ENCODE results near the gene MAP3K4.

MAP3K4 gene

DNA sequence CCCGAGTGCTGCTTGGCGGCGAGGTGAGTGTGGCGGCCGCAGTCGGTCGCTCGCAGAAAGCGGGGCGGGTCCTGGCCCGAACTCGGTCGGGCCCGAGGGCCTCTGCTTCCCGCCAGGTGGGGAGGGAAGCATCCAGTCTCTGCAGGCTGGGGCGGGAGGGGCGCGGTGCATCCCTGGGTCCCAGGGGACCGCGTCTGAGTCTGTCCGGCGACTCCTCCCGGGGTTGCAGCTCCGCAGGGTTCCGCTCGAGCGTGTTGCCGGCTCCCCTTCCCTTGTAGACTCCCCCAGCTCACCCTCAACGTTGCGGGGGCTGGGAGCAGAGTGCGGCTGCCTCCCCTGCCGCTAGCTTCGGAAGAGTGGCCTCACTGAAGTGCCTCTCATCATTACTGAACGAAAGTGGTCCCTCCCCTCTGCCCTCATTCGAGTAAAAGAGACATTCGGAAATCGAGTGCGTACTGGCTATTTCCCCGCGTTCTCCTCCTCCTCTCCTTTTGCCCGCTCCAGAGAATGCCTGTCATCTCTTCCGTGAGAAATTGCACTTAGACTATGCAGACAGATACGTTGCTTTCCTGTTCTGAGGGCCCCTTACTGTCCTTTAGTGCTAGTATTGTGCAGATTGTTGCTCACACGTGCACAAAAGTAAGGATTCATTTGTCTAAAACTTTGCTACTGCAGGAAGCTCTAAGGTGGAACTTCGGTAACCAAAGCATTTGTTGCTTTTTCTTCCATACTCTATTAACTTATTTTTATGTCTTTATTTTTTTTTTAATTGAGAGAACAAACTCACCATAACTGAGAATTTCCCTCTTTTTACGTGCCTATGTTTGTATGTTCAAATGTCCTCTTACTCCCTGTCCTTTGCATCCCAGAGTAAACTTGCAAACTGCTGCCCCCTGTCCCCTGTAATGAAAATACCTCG is 751 bp downstream of the MAP3K4 start:
- Histone ChIP-seq H3K27me3 (ENCODE audit: insufficient read depth, low read length) (peaks cover 4% of the 10 kb centered on the region; the same call in 1 of the 2 replicates), H3K4me1 (ENCODE audit: insufficient read depth, low read length) (peaks cover 7% of the 10 kb centered on the region; the same call in 1 of the 2 replicates), H3K9me3 (ENCODE audit: insufficient read depth, low read depth, low read length) (no peaks in the 10 kb centered on the region), H3K36me3 (ENCODE audit: insufficient read depth, low read depth, low read length) (no peaks in the 10 kb centered on the region; the same call in 1 of the 2 replicates), H3K9ac (ENCODE audit: low read depth, low read length) (peak overlapping the region; percentile 89), H3K27ac (ENCODE audit: low read length) (no peak overlapping the region), H3K4me3 (ENCODE audit: low read length) (peak overlapping the region; percentile 87)

DNA sequence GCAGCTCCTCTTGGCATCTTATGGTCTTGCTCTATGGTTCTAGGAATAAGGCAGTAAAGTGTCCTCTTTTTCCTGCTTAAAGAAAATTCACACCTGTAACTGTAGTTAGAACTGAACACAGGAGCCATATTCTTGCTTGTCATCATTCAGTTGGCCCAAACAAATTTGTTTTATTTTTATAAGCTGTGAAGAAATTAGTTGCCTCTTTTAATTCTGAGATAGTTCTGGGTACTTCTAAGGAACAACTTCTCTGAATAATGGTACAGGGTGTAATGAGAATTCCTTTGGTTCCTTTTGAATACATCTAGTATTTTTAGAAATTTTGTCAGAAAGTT is 1.4 kb downstream of the MAP3K4 start:
- Histone ChIP-seq H3K27ac (ENCODE audit: low read length) (no peak overlapping the region), H3K9ac (ENCODE audit: low read depth, low read length) (peak overlapping the region; percentile 89; the same call in 1 of the 2 replicates), H3K4me1 (ENCODE audit: insufficient read depth, low read length) (peaks cover 7% of the 10 kb centered on the region; the same call in 1 of the 2 replicates), H3K27me3 (ENCODE audit: insufficient read depth, low read length) (peaks cover 4% of the 10 kb centered on the region; the same call in 1 of the 2 replicates), H3K9me3 (ENCODE audit: insufficient read depth, low read depth, low read length) (no peaks in the 10 kb centered on the region), H3K36me3 (ENCODE audit: insufficient read depth, low read depth, low read length) (peaks cover 4% of the 10 kb centered on the region; the same call in 1 of the 2 replicates), H3K4me3 (ENCODE audit: low read length) (peak overlapping the region; percentile 87)

DNA sequence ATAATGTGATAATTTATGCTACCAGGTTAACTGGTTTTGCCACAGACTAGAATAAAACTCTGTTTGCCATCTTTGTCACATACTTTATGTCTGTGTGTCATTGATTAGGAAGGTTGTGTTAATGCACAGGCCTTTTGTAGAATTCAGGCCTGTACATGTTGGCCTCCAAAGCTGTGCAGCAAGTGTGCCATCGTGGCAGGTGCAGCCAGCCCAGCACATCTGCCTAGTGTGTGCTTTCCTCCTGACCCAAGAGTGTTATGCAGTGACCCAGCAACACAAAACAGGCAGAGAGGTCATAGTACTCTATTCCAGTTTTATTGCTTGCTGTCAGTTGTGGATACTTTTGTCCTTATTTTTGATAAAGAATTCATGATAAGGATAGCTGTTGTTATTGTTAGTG is 3.7 kb downstream of the MAP3K4 start:
- peaks cover 4% of the 10 kb centered on the region; the same call in 1 of the 2 replicates for H3K27me3 ChIP-seq (ENCODE audit: insufficient read depth, low read length)
- peaks cover 4% of the 10 kb centered on the region; the same call in 1 of the 2 replicates for H3K36me3 ChIP-seq (ENCODE audit: insufficient read depth, low read depth, low read length)
- no peak overlapping the region for H3K27ac ChIP-seq (ENCODE audit: low read length)
- H3K9ac ChIP-seq (ENCODE audit: low read depth, low read length) = no peak overlapping the region
- peaks cover 7% of the 10 kb centered on the region; the same call in 1 of the 2 replicates for H3K4me1 ChIP-seq (ENCODE audit: insufficient read depth, low read length)
- no peaks in the 10 kb centered on the region for H3K9me3 ChIP-seq (ENCODE audit: insufficient read depth, low read depth, low read length)
- no peak overlapping the region for H3K4me3 ChIP-seq (ENCODE audit: low read length)

DNA sequence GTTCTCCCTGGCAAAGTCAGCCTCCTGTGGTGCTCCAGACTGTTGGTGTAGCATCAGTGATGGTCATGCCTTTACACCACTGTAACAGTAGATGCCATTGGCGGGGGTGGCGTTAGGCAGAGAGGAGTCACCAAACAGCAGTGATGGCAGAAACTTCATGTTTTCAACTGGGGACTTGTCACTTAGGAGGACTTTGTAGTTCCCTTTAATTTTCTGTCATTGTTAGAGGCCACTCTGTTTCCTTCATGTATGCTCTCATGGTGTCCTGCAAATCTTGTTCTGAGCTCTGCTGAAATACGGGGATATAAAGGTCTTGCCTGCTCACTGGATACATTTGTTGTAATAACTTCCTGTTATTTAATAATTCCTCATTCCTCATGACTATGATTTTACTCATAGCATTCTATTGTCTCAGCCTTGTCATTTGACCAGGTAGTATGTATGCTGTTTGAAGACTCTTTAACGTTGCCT is 4.6 kb downstream of the MAP3K4 start:
- peaks cover 4% of the 10 kb centered on the region; the same call in 1 of the 2 replicates for H3K36me3 ChIP-seq (ENCODE audit: insufficient read depth, low read depth, low read length)
- H3K9me3 ChIP-seq (ENCODE audit: insufficient read depth, low read depth, low read length) = no peaks in the 10 kb centered on the region
- no peaks in the 10 kb centered on the region for H3K27me3 ChIP-seq (ENCODE audit: insufficient read depth, low read length)
- H3K4me1 ChIP-seq (ENCODE audit: insufficient read depth, low read length) = 0 out of 2 replicates have a peak, but pooled peaks cover 3% of the 10 kb centered on the region
- no peak overlapping the region for H3K4me3 ChIP-seq (ENCODE audit: low read length)
- H3K9ac ChIP-seq (ENCODE audit: low read depth, low read length) = no peak overlapping the region
- H3K27ac ChIP-seq (ENCODE audit: low read length) = no peak overlapping the region

DNA sequence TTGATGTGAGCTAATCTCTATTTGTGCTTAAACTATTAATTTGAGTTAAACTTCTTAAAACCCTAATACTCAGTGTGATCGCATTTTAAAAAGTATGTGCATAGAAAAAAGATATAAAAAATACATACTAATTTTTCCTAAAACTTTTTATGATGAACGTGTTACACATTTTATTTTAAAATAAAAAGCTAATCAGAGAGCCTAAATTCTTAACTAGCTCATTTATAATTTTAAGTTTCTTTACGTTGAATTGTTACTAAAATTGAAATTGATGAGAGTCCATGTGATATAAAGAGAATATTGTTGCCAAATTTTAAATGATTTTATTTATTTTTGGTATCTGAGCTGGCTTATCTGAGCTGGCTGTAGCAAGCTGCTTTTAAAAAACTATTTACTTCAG is 6.6 kb downstream of the MAP3K4 start:
- H3K36me3 ChIP-seq (ENCODE audit: insufficient read depth, low read depth, low read length) = peaks cover 4% of the 10 kb centered on the region; the same call in 1 of the 2 replicates
- H3K4me1 ChIP-seq (ENCODE audit: insufficient read depth, low read length) = 0 out of 2 replicates have a peak, but pooled peaks cover 3% of the 10 kb centered on the region
- no peak overlapping the region for H3K27ac ChIP-seq (ENCODE audit: low read length)
- no peaks in the 10 kb centered on the region for H3K9me3 ChIP-seq (ENCODE audit: insufficient read depth, low read depth, low read length)
- H3K4me3 ChIP-seq (ENCODE audit: low read length) = no peak overlapping the region
- H3K27me3 ChIP-seq (ENCODE audit: insufficient read depth, low read length) = no peaks in the 10 kb centered on the region
- no peak overlapping the region for H3K9ac ChIP-seq (ENCODE audit: low read depth, low read length)

DNA sequence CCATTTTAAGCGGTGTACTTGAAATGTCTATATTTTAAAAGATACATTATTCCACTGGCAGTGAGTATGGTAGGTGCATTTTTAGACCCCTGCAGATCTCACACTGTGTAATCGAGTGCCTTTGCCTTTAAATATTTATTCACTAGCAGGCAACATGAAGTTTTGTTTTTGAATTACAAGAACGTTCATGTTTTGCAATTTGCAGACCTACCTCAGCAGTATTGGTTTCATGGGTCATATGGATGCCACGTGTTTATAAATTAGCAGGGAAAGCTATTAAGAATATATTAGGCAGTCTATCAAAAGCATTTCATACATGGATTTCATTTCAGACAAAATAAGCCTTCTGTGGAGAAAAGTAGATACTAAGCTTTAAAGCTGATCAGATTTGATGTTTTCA is 7.2 kb downstream of the MAP3K4 start:
- Histone ChIP-seq H3K4me1 (ENCODE audit: insufficient read depth, low read length) (0 out of 2 replicates have a peak, but pooled peaks cover 3% of the 10 kb centered on the region), H3K27me3 (ENCODE audit: insufficient read depth, low read length) (no peaks in the 10 kb centered on the region), H3K27ac (ENCODE audit: low read length) (no peak overlapping the region), H3K9me3 (ENCODE audit: insufficient read depth, low read depth, low read length) (no peaks in the 10 kb centered on the region), H3K4me3 (ENCODE audit: low read length) (no peak overlapping the region), H3K36me3 (ENCODE audit: insufficient read depth, low read depth, low read length) (peaks cover 4% of the 10 kb centered on the region; the same call in 1 of the 2 replicates), H3K9ac (ENCODE audit: low read depth, low read length) (no peak overlapping the region)

DNA sequence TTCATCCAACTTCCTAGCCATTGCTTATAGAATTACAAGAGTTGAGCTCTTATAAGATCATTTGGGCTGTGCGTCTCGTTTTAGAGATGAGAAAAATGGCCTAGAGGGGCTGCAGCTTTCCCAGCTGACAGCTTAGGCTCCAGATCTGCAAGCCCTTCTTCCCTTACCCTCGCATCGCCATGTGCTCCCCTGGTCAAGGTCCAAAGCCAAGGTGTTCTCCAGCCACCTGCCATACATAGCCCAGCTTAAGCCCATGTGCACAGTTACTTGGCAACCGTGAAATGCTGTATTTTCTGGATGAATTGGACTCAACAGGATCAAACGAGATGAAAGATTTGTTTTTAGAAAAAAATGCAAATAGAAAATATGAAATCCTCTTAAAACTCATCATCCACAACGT is 7.9 kb downstream of the MAP3K4 start:
- H3K27me3 ChIP-seq (ENCODE audit: insufficient read depth, low read length) = no peaks in the 10 kb centered on the region
- H3K27ac ChIP-seq (ENCODE audit: low read length) = no peak overlapping the region
- H3K4me3 ChIP-seq (ENCODE audit: low read length) = no peak overlapping the region
- no peak overlapping the region for H3K9ac ChIP-seq (ENCODE audit: low read depth, low read length)
- no peaks in the 10 kb centered on the region for H3K9me3 ChIP-seq (ENCODE audit: insufficient read depth, low read depth, low read length)
- H3K36me3 ChIP-seq (ENCODE audit: insufficient read depth, low read depth, low read length) = peaks cover 4% of the 10 kb centered on the region; the same call in 1 of the 2 replicates
- H3K4me1 ChIP-seq (ENCODE audit: insufficient read depth, low read length) = 0 out of 2 replicates have a peak, but pooled peaks cover 3% of the 10 kb centered on the region

DNA sequence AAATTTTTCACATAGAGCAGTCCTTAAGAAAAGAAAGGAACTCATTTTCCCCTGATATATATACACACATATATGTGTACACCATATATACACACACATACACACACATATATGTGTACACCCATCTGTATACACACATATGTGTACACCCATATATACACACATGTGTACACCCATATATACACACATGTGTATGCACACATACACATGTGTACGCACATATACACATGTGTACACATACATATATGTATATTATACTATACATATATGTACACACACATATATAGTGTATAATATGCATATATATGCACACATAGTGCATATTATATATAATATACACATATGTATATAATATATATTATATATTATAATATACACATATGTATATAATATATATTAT is 9.1 kb downstream of the MAP3K4 start:
- peaks cover 4% of the 10 kb centered on the region; the same call in 1 of the 2 replicates for H3K36me3 ChIP-seq (ENCODE audit: insufficient read depth, low read depth, low read length)
- H3K9me3 ChIP-seq (ENCODE audit: insufficient read depth, low read depth, low read length) = no peaks in the 10 kb centered on the region
- H3K27me3 ChIP-seq (ENCODE audit: insufficient read depth, low read length) = no peaks in the 10 kb centered on the region
- no peak overlapping the region for H3K27ac ChIP-seq (ENCODE audit: low read length)
- H3K4me3 ChIP-seq (ENCODE audit: low read length) = no peak overlapping the region
- 0 out of 2 replicates have a peak, but pooled peaks cover 3% of the 10 kb centered on the region for H3K4me1 ChIP-seq (ENCODE audit: insufficient read depth, low read length)
- no peak overlapping the region for H3K9ac ChIP-seq (ENCODE audit: low read depth, low read length)

DNA sequence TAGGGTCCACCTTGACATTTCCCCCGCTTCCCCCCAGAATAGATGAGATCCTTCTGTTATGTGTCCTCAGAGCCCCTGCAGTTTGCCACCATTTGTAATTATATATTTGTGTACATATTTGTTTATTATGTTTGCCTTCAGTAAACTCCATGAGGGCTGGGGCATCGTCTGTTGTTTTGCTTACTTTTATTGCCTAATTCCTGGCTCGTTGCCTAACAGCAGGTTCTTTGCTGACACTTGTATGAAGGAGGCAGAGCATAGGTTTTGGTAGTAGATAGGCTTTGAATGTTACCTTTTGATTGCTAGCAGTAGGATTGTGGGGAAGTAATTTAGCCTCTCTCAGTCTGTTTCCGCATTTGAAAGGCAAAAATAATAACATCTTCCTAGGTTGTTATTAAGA is 9.9 kb downstream of the MAP3K4 start:
- Histone ChIP-seq H3K4me1 (ENCODE audit: insufficient read depth, low read length) (no peaks in the 10 kb centered on the region), H3K9me3 (ENCODE audit: insufficient read depth, low read depth, low read length) (no peaks in the 10 kb centered on the region), H3K9ac (ENCODE audit: low read depth, low read length) (no peak overlapping the region), H3K27ac (ENCODE audit: low read length) (no peak overlapping the region), H3K27me3 (ENCODE audit: insufficient read depth, low read length) (no peaks in the 10 kb centered on the region), H3K4me3 (ENCODE audit: low read length) (no peak overlapping the region), H3K36me3 (ENCODE audit: insufficient read depth, low read depth, low read length) (peaks cover 4% of the 10 kb centered on the region; the same call in 1 of the 2 replicates)

DNA sequence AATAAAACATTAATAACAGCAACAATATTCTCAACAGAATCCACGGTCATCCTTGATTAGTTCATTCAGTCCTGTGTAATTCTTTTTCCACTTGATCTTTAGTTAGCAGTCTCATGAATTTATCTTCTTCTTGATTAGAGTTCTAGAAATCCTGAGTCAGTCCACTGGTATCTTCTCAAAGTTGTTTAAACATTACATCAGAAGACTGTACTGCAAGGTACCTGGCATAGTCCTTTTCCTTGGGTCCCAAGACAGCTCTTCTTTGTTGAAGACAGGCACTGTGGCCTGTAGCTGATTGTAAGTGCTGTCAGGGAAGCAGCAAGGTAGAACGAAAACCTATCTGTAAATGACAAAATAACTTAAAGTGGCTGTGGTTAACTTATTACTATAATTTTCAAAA is 11.8 kb downstream of the MAP3K4 start:
- Histone ChIP-seq H3K9me3 (ENCODE audit: insufficient read depth, low read depth, low read length) (no peaks in the 10 kb centered on the region), H3K9ac (ENCODE audit: low read depth, low read length) (no peak overlapping the region), H3K36me3 (ENCODE audit: insufficient read depth, low read depth, low read length) (no peaks in the 10 kb centered on the region), H3K27me3 (ENCODE audit: insufficient read depth, low read length) (no peaks in the 10 kb centered on the region), H3K27ac (ENCODE audit: low read length) (no peak overlapping the region), H3K4me1 (ENCODE audit: insufficient read depth, low read length) (no peaks in the 10 kb centered on the region), H3K4me3 (ENCODE audit: low read length) (no peak overlapping the region)

DNA sequence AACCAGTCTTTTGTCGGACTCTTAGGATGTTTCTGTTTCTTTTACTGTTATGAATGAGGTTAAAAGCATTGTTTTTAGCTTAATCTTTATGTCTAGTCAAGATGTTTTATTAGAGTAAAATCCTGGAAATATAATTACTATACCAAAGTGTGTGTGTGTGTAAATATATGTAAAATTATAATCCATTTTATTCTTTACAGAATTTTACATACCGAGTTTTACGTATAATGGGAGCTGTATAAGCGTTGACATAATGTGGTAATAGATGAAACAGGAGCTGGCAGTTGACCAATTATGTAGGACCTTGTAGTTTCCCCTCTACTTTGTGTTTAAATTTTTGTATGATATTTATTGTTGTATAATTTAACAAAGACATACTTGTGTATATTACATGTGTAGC is 16.7 kb downstream of the MAP3K4 start:
- peaks cover 33% of the 10 kb centered on the region; the same call in 1 of the 2 replicates for H3K4me1 ChIP-seq (ENCODE audit: insufficient read depth, low read length)
- no peaks in the 10 kb centered on the region for H3K9me3 ChIP-seq (ENCODE audit: insufficient read depth, low read depth, low read length)
- no peak overlapping the region for H3K9ac ChIP-seq (ENCODE audit: low read depth, low read length)
- H3K27ac ChIP-seq (ENCODE audit: low read length) = no peak overlapping the region
- H3K4me3 ChIP-seq (ENCODE audit: low read length) = no peak overlapping the region
- no peaks in the 10 kb centered on the region for H3K36me3 ChIP-seq (ENCODE audit: insufficient read depth, low read depth, low read length)
- H3K27me3 ChIP-seq (ENCODE audit: insufficient read depth, low read length) = no peaks in the 10 kb centered on the region

DNA sequence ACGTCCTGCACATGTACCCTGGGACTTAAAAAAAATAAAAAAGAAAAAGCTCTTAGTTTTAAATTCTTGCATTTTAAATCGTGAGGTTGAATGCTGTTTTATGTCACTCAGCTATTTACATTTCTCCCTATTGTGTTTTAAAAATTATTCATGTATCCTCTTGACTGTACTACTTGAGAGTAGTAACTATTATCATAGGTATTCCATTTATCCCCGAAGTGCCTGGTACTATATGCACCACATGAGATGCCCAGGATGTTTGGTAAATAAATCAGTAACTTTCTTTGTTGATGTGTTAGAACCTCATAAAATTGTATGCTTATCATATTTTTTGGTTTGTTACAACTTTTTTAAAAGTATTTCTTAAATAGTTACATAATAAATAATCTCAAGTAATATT is 18.4 kb downstream of the MAP3K4 start:
- no peak overlapping the region for H3K4me3 ChIP-seq (ENCODE audit: low read length)
- no peak overlapping the region for H3K27ac ChIP-seq (ENCODE audit: low read length)
- no peaks in the 10 kb centered on the region for H3K27me3 ChIP-seq (ENCODE audit: insufficient read depth, low read length)
- H3K4me1 ChIP-seq (ENCODE audit: insufficient read depth, low read length) = peaks cover 41% of the 10 kb centered on the region; the same call in 1 of the 2 replicates
- H3K9me3 ChIP-seq (ENCODE audit: insufficient read depth, low read depth, low read length) = no peaks in the 10 kb centered on the region
- H3K9ac ChIP-seq (ENCODE audit: low read depth, low read length) = no peak overlapping the region
- H3K36me3 ChIP-seq (ENCODE audit: insufficient read depth, low read depth, low read length) = no peaks in the 10 kb centered on the region
